Stimulated activated CD4-positive, alpha-beta T cell treated with anti-CD3 and anti-CD28 coated beads, Interleukin-4, amount 100 ng/mL, for 1 hour (primary cell): ENCODE results near the gene BGLAP.

Experiments used
- DNase-seq: peaks from one replicate; pipeline ENCODE4 v3.0.0-alpha.2; 2020

BGLAP gene

DNA sequence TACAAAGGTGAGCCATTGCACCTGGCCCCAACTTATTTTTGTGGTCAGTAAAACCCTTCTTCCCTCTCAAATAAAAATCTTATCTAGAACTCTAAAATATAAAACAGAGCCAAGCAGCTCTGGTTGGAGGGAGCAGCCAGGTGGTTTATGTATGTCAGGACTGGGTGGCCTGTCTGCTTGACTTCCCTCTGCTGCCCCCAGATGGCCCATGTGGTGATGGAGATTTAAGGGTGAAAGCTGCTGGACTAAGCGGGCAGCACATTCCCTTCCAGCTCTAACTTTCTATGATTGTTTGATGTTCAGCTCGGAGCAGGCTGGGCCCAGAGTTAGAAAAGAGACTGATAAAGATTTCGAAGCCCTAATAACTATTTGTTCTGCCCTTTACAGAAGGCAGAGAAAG, 17.8 kb downstream of the BGLAP start:
- no peak for DNase-seq

DNA sequence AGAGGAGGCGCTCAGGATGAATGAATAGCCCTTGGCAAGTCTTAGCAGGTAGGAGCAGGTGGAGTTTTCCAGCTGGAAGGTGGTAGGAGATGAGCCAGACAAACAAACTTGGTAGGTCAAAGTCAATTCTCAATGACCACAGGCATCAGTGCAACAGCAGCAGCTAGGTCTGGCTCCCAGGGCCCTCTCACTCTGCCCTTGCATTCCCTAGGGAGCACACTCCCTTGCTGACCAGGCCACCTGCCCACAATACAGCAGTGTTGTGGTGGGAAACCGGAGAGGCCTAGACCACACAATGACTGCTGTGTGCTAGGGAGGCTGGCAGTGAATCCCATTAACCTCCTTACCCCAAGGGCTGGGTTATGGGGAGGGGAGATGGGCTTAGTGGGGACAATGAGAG, 18.9 kb downstream of the BGLAP start:
- DNase-seq = no peak

DNA sequence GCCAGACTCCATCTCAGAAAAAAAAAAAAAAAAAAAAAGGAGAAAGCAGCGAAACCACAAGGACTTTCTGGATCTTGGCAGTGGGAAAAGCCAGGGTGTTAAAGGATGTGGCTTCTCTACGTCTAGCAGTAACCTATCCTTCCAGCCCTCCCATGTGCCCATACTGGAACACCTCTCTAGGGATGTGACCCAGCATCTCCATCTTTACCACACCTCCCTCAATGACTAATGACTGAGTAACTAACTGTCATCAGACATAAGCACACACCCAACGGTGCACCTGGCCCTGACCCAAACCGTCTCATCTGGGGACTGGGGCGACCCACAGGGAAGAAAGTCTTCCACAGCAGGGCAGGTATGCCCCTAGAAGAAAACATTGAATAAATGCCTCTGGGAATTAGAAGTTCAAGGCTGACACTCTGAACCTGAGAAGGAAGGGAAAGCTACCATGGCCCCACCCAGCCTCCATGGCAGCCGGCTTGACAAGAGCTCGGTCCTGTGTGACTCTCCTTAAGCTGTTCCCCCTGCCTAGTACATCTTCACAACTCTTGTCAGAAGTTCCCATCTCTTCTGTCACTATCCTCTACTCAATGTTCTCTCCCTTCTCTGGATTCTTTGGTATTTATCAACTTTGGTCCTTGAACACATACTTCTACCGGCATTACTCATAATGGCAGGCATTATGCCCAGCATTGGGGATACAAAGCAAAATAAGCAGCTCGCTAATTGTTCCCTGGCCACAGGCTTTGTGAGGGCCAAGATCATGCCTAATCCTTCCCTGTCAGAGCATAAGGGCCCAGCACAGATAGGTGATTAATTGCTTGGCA, 20.7 kb downstream of the BGLAP start:
- no peak for DNase-seq

- no peak for DNase-seq
Observed at GRCh38 chr1:156263288-156263655, 21.3 kb downstream of the BGLAP start.

- no peak for DNase-seq
Observed at GRCh38 chr1:156266051-156266450, 24.1 kb downstream of the BGLAP start.

DNA sequence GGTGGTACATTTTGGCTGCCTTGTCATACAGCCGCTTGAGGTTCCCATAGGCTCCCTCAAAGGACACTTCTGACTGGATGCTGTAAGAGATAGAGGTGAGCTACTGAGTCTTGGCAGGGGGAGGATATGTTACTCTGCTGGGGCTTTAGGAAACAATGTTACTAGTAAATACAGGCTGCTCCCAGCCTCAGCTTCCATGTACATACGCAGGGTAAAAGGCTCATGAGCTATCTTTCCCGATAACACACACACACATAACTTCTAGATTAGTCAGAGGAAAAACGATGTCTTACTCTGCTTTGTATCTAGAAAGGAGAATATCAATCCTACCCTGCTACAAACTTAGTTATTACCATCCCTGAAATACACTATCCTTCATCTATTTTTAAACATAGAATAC, 26.4 kb downstream of the BGLAP start:
- no peak for DNase-seq

DNA sequence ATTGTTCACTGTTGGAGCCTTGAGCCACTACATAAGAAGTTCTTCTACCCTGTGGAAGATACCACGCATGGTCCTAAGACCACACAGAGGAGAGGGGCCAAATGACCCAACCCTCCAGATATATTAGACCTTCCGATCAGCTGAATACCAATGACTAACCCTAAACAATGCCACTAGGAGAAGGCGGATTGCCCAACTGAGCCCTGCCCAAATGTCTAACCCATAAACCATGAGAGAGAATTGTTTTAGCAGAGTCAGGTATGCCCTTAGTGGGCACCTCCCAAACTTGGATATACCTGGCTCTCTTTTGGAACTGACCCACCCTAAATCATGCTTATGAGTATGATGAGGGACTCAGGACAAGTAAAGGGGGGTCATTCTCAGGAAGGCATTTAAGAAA, 28.3 kb downstream of the BGLAP start:
- no peak for DNase-seq

- DNase-seq = no peak
Observed at GRCh38 chr1:156276532-156276931, 34.5 kb downstream of the BGLAP start.

DNA sequence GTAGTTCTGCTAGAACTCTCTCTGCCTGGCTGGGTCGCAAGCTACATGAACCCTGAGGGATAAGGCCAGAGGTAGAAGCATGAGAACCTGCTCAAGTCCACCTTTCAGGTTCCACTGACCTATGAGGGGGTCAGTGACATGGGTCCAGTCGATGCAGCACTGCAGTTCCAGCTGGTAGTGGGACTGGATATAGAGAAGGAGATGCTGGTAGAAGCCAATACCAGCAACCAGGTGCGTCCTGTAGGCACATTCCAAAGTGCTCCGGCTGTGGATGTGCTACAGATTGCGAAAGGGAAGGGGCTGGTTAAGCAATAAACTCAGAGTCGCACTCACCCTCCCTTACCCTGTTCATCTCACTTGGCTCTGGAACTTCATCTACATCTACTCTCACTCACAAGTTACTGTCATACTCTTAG, 35.0 kb downstream of the BGLAP start:
- DNase-seq = no peak

DNA sequence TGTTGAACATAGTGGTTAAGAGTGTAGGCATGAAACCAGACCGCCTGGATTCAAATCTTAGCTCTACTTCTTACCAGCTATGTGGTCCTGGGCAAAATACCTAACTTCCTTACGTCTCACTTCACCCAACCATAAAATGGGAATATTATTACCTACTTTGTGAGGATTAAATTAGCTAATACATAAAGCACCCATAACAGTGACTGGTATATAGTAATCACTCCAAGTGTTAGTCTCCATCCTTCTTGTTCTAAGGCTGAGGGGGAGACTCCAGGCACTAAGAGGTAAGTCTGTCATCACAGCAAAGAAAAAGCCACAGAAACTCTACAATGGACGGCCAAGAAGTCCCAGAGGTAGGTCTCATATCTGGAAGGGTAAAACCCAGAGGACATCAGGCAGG, 37.9 kb downstream of the BGLAP start:
- DNase-seq = no peak

- peak; percentile 49 for DNase-seq
Observed at GRCh38 chr1:156281281-156281680, 39.3 kb downstream of the BGLAP start.

GRCh38 chr1:156281693-156282478, 39.9 kb downstream of the BGLAP start:
- DNase-seq = no peak

- DNase-seq = peak; percentile 95
Observed at GRCh38 chr1:156282479-156283222, 40.7 kb downstream of the BGLAP start, which contains the start of gene SMG5. Gene SMG5 (minus strand): TSS chr1:156282825. CDS start chr1:156282680, 145 bp downstream.

GRCh38 chr1:156283521-156283920, 41.5 kb downstream of the BGLAP start:
- DNase-seq = no peak

DNA sequence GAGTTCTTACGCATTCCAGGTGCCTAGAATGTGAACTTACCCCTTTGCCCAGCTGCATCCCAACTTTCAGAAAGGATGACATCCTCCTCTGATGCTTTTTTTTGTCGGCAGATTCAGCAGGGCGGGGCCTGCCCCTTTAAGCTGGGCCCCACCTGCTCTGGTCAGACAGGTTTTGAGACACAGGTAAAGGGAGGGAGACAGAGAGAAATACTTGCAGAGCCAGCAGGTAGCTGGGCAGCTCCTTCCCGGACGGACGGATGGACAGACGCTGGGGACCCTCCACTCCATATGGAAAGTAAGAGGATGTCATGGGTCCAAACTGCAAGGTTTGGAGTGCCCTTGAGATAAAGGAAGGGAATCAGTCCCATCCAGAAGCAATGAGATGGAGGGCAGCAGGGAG, 42.1 kb downstream of the BGLAP start, which contains the start of gene TMEM79:
Gene TMEM79, plus strand, starts transcription at position 214 of the 400 bp plus-strand sequence. CDS start 902 bp downstream, outside the sequence.
- DNase-seq = no peak

DNA sequence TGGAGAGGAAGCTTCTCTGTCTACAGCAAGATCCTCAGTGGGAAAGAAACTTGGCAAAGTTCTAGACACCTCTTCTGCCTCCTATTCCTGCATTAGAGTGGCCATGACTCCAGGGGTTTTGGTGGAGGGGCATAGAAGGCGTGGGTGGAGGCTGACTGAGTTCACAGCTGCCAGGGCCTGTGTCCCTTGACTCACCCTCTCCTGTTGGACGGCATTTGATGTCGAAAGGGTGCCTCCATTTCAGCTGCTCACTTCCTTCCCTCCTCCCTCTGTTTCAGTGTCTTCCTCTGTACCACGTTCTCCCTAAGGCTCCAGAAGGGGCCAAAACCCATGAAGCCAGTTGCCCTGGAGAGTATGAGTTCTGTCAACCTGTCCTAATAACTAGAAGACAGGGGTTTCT, 42.8 kb downstream of the BGLAP start:
- no peak for DNase-seq

GRCh38 chr1:156285437-156285836, 43.5 kb downstream of the BGLAP start:
- DNase-seq = no peak

GRCh38 chr1:156286061-156286460, 44.1 kb downstream of the BGLAP start:
- no peak for DNase-seq

DNA sequence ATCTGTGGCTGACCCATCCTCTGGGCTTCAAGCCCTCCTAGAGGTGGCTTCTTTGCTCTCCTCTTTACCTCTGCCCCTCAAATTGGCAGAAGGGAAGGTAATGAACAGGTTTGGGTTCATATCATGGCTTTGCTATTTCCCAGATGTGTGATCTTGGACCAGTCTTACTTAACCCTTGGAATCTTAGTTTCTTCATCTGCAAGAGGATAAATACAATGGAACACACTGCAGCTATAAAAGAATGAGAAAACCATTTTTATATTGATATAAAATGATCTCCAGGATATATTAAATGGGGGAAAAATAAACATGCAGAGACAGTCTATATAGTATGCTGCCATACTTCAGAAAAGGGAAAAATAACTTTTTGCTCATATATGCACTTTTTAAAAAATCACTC, 47.9 kb downstream of the BGLAP start:
- DNase-seq = no peak

DNA sequence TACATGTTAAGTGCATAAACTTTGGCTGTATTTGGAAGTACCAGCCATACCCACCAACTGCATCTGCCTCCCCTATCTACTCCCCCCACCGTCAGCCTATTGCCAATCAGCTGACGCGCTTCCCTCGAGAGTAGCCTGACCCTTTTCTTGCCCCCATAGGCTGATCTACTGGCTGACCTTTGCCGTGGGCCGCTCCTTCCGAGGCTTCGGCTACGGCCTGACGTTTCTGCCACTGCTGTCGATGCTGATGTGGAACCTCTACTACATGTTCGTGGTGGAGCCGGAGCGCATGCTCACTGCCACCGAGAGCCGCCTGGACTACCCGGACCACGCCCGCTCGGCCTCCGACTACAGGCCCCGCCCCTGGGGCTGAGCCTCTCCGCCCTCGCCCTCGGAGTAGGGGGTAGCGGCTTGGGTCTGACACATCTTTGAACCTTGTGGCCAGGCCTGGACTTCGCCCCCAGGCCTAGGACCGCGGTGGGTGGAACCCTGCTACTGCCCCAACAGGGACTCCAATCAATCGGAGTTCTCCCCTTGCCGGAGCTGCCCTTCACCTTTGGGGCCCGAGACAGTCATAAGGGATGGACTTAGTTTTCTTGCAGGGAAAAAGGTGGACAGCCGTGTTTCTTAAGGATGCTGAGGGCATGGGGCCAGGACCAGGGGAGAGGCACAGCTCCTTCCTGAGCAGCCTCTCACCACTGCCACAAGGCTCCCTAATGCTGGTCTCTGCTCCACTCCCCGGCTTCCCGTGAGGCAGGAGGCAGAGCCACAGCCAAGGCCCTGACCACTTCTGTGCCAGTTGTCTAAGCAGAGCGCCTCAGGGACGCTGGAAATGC, 49.5 kb downstream of the BGLAP start:
- DNase-seq = peak; percentile 15
